Measurements from ENCODE around the gene PHF23. TPM values are rescaled to one million over a fixed set of nuclear protein-coding genes. Genes with fewer than 3 reads are reported as not detected.

PHF23 gene
- total RNA-seq = 10 to 100 TPM; 19.8 to 39.5 (median 35.8) TPM

GRCh38 chr17:7239091-7240027, at the start of gene PHF23:
PHF23 (minus strand) TSS chr17:7239457; CDS start chr17:7239279, 178 bp downstream.
- peak; percentile 34 to 76 for TF ChIP-seq POLR2A (IDR thresholded peaks at IDR 0.05)
- TF ChIP-seq CTCF (IDR thresholded peaks at IDR 0.05) = peak in 2 of 6 experiments; percentile 8 to 26
- no peaks in the 10 kb centered on the region for H3K9me3 ChIP-seq
- intact Hi-C loops (cut with DNase I) = no loop called here
- H3K4me1 ChIP-seq = peaks cover 20 to 39% of the 10 kb centered on the region in 2 donors
- H3K36me3 ChIP-seq = peaks cover 7 to 19% of the 10 kb centered on the region in 2 donors
- WGBS, 2 donors = 0% methylated on average over 54 to 59 of the region's 72 CpGs
- peak; percentile 99 to 100 for DNase-seq
- peak within 1 kb of the TSS; percentile 92 to 100 (median 99) for H3K4me3 ChIP-seq (replicated peaks in 1 of 3)
- peak within 1 kb of the TSS; percentile 73 to 96 (median 74) for H3K27ac ChIP-seq
- H3K27me3 ChIP-seq = no peaks in the 10 kb centered on the region

- WGBS, 2 donors = 94 to 95% methylated on average over 10 to 12 of the region's 12 CpGs
- Histone ChIP-seq H3K4me1 (peaks cover 16 to 18% of the 10 kb centered on the region in 2 donors), H3K27me3 (no peaks in the 10 kb centered on the region)
These were observed 46.4 kb upstream of the PHF23 start for GRCh38 chr17:7285679-7286078.

GRCh38 chr17:7284911-7285310, 45.7 kb upstream of the PHF23 start:
- H3K4me1 ChIP-seq = peaks cover 16 to 23% of the 10 kb centered on the region in 2 donors
- WGBS, 2 donors = 90 to 100% methylated on average over 1 to 9 of the region's 16 CpGs
- H3K4me3 ChIP-seq (replicated peaks in 1 of 3) = no peak overlapping the region
- H3K36me3 ChIP-seq = no peaks in the 10 kb centered on the region
- no peak for DNase-seq
- H3K9me3 ChIP-seq = no peaks in the 10 kb centered on the region
- no peak for TF ChIP-seq CTCF (IDR thresholded peaks at IDR 0.05)
- no peak for TF ChIP-seq POLR2A (IDR thresholded peaks at IDR 0.05)
- no peak overlapping the region for H3K27ac ChIP-seq
- intact Hi-C loops (cut with DNase I) = no loop called here
- no peaks in the 10 kb centered on the region for H3K27me3 ChIP-seq

More at GRCh38 chr17:7285679-7286078, 46.4 kb upstream of the PHF23 start:
- Histone ChIP-seq H3K4me3 (replicated peaks in 1 of 3) (no peak overlapping the region), H3K36me3 (no peaks in the 10 kb centered on the region), H3K9me3 (no peaks in the 10 kb centered on the region), H3K27ac (no peak overlapping the region)
- no peak for DNase-seq
- intact Hi-C loops (cut with DNase I) = no loop called here
- TF ChIP-seq POLR2A (IDR thresholded peaks at IDR 0.05) (no peak), CTCF (IDR thresholded peaks at IDR 0.05) (no peak)

GRCh38 chr17:7283471-7284216, 44.4 kb upstream of the PHF23 start:
- peaks cover 16 to 23% of the 10 kb centered on the region in 2 donors for H3K4me1 ChIP-seq
- TF ChIP-seq POLR2A (IDR thresholded peaks at IDR 0.05) = no peak
- TF ChIP-seq CTCF (IDR thresholded peaks at IDR 0.05) = no peak
- no peaks in the 10 kb centered on the region for H3K36me3 ChIP-seq
- intact Hi-C loops (cut with DNase I) = no loop called here
- DNase-seq = no peak
- 82 to 93% methylated on average over 16 to 17 of the region's 18 CpGs for WGBS, 2 donors
- H3K9me3 ChIP-seq = no peaks in the 10 kb centered on the region
- H3K27me3 ChIP-seq = no peaks in the 10 kb centered on the region
- no peak overlapping the region for H3K4me3 ChIP-seq (replicated peaks in 1 of 3)
- no peak overlapping the region for H3K27ac ChIP-seq

Measured in thyroid gland (tissue), 4 donors.